Tibial nerve (tissue), 4 donors: ENCODE data around the gene KIRREL1. TPM values are rescaled to one million over a fixed set of nuclear protein-coding genes. Genes with fewer than 3 reads are reported as not detected.

ENCODE experiments used
- DNase-seq, 2 donors: peaks; one replicate each; pipeline ENCODE4 v3.0.0-alpha.2; 2019; ENCODE audit warnings: low spot score in 2 of 2
- H3K27ac ChIP-seq, 4 donors: fragments of 200-600 bp; sonication (generic) in 3 of 4; one replicate each; pipeline ENCODE4 v1.5.1; 2017 to 2019; ENCODE audit warnings: mild to moderate bottlenecking in 1 of 4
- H3K27me3 ChIP-seq, 2 donors: fragments of 200-600 bp; sonication (generic) in 1 of 2; one replicate each; pipeline versions ENCODE4 v1.5.1 to v1.6.0; 2017 to 2019
- H3K36me3 ChIP-seq, 3 donors: fragments of 200-600 bp; sonication (generic); one replicate each; pipeline ENCODE4 v1.5.1; 2018 to 2019
- H3K4me1 ChIP-seq, 4 donors: fragments of 200-600 bp; sonication (generic) in 3 of 4; one replicate each; pipeline ENCODE4 v1.5.1; 2017 to 2019
- H3K4me3 ChIP-seq, 4 donors: fragments of 200-600 bp; sonication (generic) in 3 of 4; one replicate each; pipeline ENCODE4 v1.5.1; 2017 to 2019; ENCODE audit warnings: mild to moderate bottlenecking in 1 of 4, moderate library complexity in 1 of 4
- H3K9me3 ChIP-seq, 4 donors: fragments of 200-600 bp; sonication (generic) in 3 of 4; one replicate each; pipeline ENCODE4 v1.5.1; 2017 to 2019
- CTCF ChIP-seq, 5 experiments: fragments of 200-600 bp in 3 of 5; fragments of 450-650 bp in 2 of 5; sonication (generic) in 3 of 5; IDR thresholded peaks; one replicate each; pipeline ENCODE4 v1.5.1; 2016 to 2019; ENCODE audit warnings: antibody characterized with exemption in 5 of 5, mild to moderate bottlenecking in 3 of 5, moderate library complexity in 2 of 5
- EP300 ChIP-seq, 2 donors: sonication (generic); formaldehyde crosslinking; IDR thresholded peaks; one replicate each; pipeline ENCODE4 v1.6.1; 2017; ENCODE audit warnings: antibody characterized with exemption in 2 of 2, mild to moderate bottlenecking in 1 of 2
- POLR2A ChIP-seq, 2 donors: fragments of 450-650 bp; IDR thresholded peaks; one replicate each; pipeline ENCODE4 v1.6.1; 2017; ENCODE audit warnings: antibody characterized with exemption in 2 of 2, mild to moderate bottlenecking in 2 of 2, moderate library complexity in 2 of 2
- WGBS, 2 donors: methylation state at CpG; one replicate each; pipeline ENCODE4 v1.1.5; 2018; 5-methylcytosine and 5-hydroxymethylcytosine counted together
- total RNA-seq, 4 donors: library from RNA; depleted of rRNA; stranded (reverse); fragments of >200 nt; gene quantifications; one replicate each; pipeline ENCODE4 v1.1.0, GENCODE V29; 2016

The KIRREL1 gene
- total RNA-seq, 4 donors from 2014 or later = 47.1 to 60.6 (median 50.7) TPM

GRCh38 chr1:158038793-158039192, 45.3 kb downstream of the KIRREL1 start:
- H3K27ac ChIP-seq = peak overlapping the region in 2 of 4 donors; percentile 9 to 38
- WGBS, 2 donors = 55 to 56% methylated on average over 8 of the region's 8 CpGs
- TF ChIP-seq CTCF (IDR thresholded peaks at IDR 0.05) (no peak), EP300 (IDR thresholded peaks at IDR 0.05) (no peak), POLR2A (IDR thresholded peaks at IDR 0.05) (no peak)

GRCh38 chr1:158039380-158039779, 45.9 kb downstream of the KIRREL1 start:
- 46 to 60% methylated on average over 5 of the region's 5 CpGs for WGBS, 2 donors
- no peak overlapping the region for H3K4me3 ChIP-seq
- no peak for DNase-seq
- TF ChIP-seq CTCF (IDR thresholded peaks at IDR 0.05) (no peak), POLR2A (IDR thresholded peaks at IDR 0.05) (no peak), EP300 (IDR thresholded peaks at IDR 0.05) (no peak)
- H3K36me3 ChIP-seq = no peaks in the 10 kb centered on the region
- peak overlapping the region in 2 of 4 donors; percentile 23 to 38 for H3K27ac ChIP-seq
- H3K27me3 ChIP-seq = no peaks in the 10 kb centered on the region
- no peaks in the 10 kb centered on the region for H3K9me3 ChIP-seq
- H3K4me1 ChIP-seq = peaks cover 0 to 78% (median 30%) of the 10 kb centered on the region in 4 donors

More at GRCh38 chr1:158038793-158039192, 45.3 kb downstream of the KIRREL1 start:
- Histone ChIP-seq H3K9me3 (no peaks in the 10 kb centered on the region), H3K27me3 (no peaks in the 10 kb centered on the region), H3K36me3 (no peaks in the 10 kb centered on the region), H3K4me3 (no peak overlapping the region), H3K4me1 (peaks cover 0 to 72% (median 29%) of the 10 kb centered on the region in 4 donors)
- no peak for DNase-seq

- Histone ChIP-seq H3K36me3 (no peaks in the 10 kb centered on the region), H3K4me1 (peaks cover 2 to 84% (median 36%) of the 10 kb centered on the region in 4 donors), H3K27ac (no peak overlapping the region)
These were observed 46.9 kb downstream of the KIRREL1 start for GRCh38 chr1:158040323-158040722.

GRCh38 chr1:158043232-158043631, 49.8 kb downstream of the KIRREL1 start:
- Histone ChIP-seq H3K36me3 (no peaks in the 10 kb centered on the region), H3K4me1 (peaks cover 4 to 84% (median 37%) of the 10 kb centered on the region in 4 donors), H3K9me3 (no peaks in the 10 kb centered on the region), H3K4me3 (no peak overlapping the region), H3K27me3 (no peaks in the 10 kb centered on the region), H3K27ac (peak overlapping the region in 2 of 4 donors; percentile 10 to 55)
- no peak for DNase-seq
- TF ChIP-seq EP300 (IDR thresholded peaks at IDR 0.05) (no peak), POLR2A (IDR thresholded peaks at IDR 0.05) (no peak), CTCF (IDR thresholded peaks at IDR 0.05) (no peak)
- WGBS, 2 donors = 23 to 33% methylated on average over 5 of the region's 5 CpGs

More at GRCh38 chr1:158040323-158040722, 46.9 kb downstream of the KIRREL1 start:
- H3K9me3 ChIP-seq = no peaks in the 10 kb centered on the region
- no peak overlapping the region for H3K4me3 ChIP-seq
- DNase-seq = no peak
- TF ChIP-seq CTCF (IDR thresholded peaks at IDR 0.05) = no peak
- TF ChIP-seq POLR2A (IDR thresholded peaks at IDR 0.05) = no peak
- no peak for TF ChIP-seq EP300 (IDR thresholded peaks at IDR 0.05)
- no peaks in the 10 kb centered on the region for H3K27me3 ChIP-seq

- Histone ChIP-seq H3K9me3 (no peaks in the 10 kb centered on the region), H3K27ac (peak overlapping the region in 2 of 4 donors; percentile 10 to 70), H3K4me3 (no peak overlapping the region), H3K4me1 (peaks cover 4 to 80% (median 25%) of the 10 kb centered on the region in 4 donors), H3K36me3 (no peaks in the 10 kb centered on the region), H3K27me3 (no peaks in the 10 kb centered on the region)
- no peak for TF ChIP-seq EP300 (IDR thresholded peaks at IDR 0.05)
- no peak for TF ChIP-seq CTCF (IDR thresholded peaks at IDR 0.05)
- WGBS, 2 donors = 5 to 11% methylated on average over 2 of the region's 2 CpGs
- peak in 1 of 2 donors; percentile 17 for DNase-seq
These were observed 52.2 kb downstream of the KIRREL1 start for GRCh38 chr1:158045639-158046038.
